Activated T-helper 17 cell treated with anti-CD3 and anti-CD28 coated beads, Interleukin-2, amount 50 U/mL, for 72 hours (primary cell): ENCODE data around the gene CDCA3. TPM values are rescaled to one million over a fixed set of nuclear protein-coding genes. Genes with fewer than 3 reads are reported as not detected.
"Not testable (repeated sequence)": the region's sequence is repeated elsewhere in the genome, so short reads cannot be mapped to it uniquely, and the experiment has no call there.

Source experiments
- ATAC-seq: fragments of 150-1000 bp; cut with Tn5 transposase; replicated peaks from 2 replicates; pipeline ENCODE4 v1.10.0; 2021; ENCODE audit warnings: mild to moderate bottlenecking, moderate library complexity
- H3K27ac Mint-ChIP-seq: one replicate; pipeline ENCODE4 v1.8.0; 2022; ENCODE audit warnings: mixed read lengths
- H3K27me3 Mint-ChIP-seq: one replicate; pipeline ENCODE4 v1.8.0; 2022; ENCODE audit warnings: mixed read lengths
- H3K36me3 Mint-ChIP-seq: one replicate; pipeline ENCODE4 v1.8.0; 2022; ENCODE audit warnings: low read depth, mild to moderate bottlenecking, mixed read lengths
- H3K4me1 Mint-ChIP-seq: one replicate; pipeline ENCODE4 v1.8.0; 2022; ENCODE audit warnings: mixed read lengths
- H3K4me3 Mint-ChIP-seq: one replicate; pipeline ENCODE4 v1.8.0; 2022; ENCODE audit warnings: mild to moderate bottlenecking, mixed read lengths
- H3K9me3 Mint-ChIP-seq: one replicate; pipeline ENCODE4 v1.8.0; 2022; ENCODE audit warnings: mixed read lengths
- total RNA-seq, 2 donors: library from RNA; stranded (reverse); gene quantifications; one replicate each; pipeline ENCODE4 v1.2.3, GENCODE V29; 2022

CDCA3 gene
- 100 to 1,000 TPM in 1 of 2 donors, 10 to 100 TPM in 1; 86.9 to 104 TPM for total RNA-seq

DNA sequence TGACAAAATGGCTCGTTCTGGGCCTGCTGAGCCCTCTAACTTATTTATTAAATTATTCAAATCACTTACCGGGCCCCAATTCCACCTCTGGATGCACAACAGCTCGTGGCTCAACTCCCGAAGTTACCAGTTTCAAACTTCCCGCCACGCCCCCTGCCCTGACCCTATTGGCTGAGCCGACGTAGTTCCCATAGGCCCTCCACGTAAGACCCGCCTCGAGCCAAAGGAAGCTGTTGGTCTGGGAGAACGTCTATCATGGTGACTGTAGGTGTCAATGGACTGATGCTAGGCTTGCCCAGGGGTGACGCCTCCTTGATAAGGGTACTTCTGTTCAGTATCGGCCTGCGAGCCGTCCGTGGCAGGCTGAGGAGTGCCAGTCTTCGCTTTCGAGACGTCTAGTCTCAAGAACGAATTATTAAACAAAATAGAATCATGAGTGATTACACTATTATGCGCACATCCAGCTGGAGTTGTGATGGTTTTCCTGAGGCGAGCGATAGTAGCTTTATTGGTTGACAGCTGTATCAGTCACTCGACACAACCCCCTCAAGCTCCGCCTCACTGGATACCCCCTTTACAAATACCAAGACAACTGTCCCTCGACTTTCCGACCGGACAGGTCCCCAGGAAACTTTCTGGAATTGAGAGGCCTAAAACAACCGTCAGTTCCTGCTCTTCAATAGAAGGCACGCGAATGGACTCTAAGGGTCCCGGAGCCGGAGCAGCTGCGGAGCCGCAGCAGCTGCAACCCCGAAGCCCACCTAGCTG, at the start of gene CDCA3:
Gene CDCA3 (minus strand): TSS at position 134 of the 768 bp plus-strand sequence. CDS start 334 bp downstream, outside the sequence.
- Mint-ChIP-seq H3K27ac (peak within 1 kb of the TSS; percentile 91), H3K4me1 (peaks cover 20% of the 10 kb centered on the region), H3K4me3 (peak within 1 kb of the TSS; percentile 86), H3K27me3 (no peaks in the 10 kb centered on the region), H3K36me3 (peaks cover 52% of the 10 kb centered on the region), H3K9me3 (no peaks in the 10 kb centered on the region)
- ATAC-seq = peak; percentile 67

DNA sequence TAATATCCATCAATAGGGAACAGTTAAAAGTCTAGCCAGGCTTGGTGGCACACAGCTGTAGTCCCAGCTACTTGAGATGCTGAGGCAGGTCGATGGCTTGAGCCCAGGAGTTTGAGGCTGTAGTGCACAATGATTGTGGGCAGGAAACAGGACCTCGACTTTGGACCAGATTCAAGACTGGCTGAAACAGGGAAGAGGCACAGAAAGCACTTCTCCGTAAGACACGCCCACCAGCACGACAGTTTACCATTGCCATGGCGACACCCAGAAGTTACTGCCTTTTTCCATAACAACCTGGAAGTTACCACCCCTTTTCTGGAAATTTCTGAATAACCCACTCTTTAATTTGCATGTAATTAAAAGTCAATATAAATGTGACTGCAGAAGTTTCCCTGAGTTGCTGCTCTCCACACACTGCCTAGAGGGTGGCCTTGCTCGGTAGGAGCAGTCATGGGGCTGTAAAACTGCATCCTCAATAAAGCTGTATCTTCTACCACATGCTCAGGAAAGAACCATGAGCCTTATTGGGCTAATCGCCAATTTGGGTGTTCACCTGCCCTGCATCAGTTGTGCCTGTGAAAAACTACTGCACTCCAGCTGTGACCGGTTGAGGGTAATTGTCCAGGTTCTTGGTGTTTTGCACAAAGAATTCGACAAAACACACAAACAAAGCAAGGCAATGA, 48.9 kb upstream of the CDCA3 start:
- H3K27me3 Mint-ChIP-seq = no peaks in the 10 kb centered on the region
- H3K27ac Mint-ChIP-seq = no peak overlapping the region
- no peak for ATAC-seq
- peaks cover 4% of the 10 kb centered on the region for H3K4me1 Mint-ChIP-seq
- no peaks in the 10 kb centered on the region for H3K9me3 Mint-ChIP-seq
- no peak overlapping the region for H3K4me3 Mint-ChIP-seq
- H3K36me3 Mint-ChIP-seq = no peaks in the 10 kb centered on the region

DNA sequence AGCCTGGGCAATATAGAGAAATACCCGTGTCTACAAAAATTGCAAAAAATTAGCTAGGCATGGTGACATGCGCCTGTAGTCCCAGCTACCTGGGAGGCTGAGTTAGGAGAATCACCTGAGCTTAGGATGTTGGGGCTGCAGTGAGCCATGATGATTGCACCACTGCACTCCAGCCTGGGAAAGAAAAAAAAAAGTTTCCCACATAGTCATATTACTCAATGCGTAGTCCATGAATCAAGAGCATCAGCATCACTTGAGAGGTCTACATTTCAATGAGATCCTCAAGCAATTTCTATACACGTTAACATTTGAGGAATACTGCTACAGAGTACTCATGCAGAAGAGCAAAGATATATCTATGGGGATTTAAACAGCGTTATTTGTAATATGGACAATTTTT, 48.3 kb upstream of the CDCA3 start:
- no peak for ATAC-seq
- Mint-ChIP-seq H3K4me3 (no peak overlapping the region), H3K27ac (no peak overlapping the region), H3K36me3 (no peaks in the 10 kb centered on the region), H3K27me3 (no peaks in the 10 kb centered on the region), H3K9me3 (no peaks in the 10 kb centered on the region), H3K4me1 (peaks cover 4% of the 10 kb centered on the region)

DNA sequence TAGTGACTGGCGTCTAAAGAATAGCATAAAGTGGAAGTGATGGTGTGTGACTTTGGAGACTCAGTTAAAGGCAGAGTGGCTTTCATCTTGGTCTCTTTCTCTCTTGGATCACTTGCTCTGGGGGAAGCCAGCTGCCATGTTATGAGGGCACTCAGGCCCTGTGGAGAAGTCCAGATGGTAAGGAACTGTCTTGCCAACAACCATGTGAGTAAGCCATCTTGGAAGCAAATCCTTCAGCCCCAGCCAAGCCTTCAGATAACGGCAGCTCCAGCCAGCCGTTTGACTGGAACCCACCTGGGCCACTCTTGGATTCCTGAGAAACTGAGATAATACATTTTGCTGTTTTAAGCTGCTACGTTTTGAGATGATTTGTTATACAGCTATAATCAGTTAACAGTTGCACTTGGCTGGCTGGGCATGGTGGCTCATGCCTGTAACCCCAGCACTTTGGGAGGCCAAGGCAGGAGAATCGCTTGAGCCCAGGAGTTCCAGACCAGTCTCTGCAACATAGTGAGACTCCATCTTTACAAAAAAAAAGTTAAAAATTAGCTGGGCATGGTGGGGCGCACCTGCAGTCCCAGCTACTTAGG, 45.9 kb upstream of the CDCA3 start:
- Mint-ChIP-seq H3K9me3 (no peaks in the 10 kb centered on the region), H3K27me3 (no peaks in the 10 kb centered on the region), H3K4me1 (no peaks in the 10 kb centered on the region), H3K27ac (no peak overlapping the region), H3K36me3 (no peaks in the 10 kb centered on the region), H3K4me3 (no peak overlapping the region)
- no peak for ATAC-seq

DNA sequence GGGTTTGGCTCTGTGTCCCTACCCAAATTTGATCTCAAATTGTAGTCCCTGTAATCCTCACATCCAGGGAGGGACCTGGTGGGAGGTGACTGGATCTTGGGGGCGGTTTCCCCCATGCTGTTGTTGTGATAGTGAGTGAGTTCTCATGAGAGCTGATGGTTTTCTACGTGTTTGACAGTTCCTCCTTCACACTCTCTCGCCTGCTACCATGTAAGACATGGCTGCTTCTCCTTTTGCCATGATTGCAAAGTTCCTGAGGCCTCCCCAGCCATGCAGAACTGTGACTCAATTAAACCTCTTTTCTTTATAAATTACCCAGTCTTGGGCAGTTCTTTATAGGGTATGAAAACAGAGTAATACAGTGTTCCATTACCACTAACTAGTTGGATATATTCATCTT, 43.2 kb upstream of the CDCA3 start:
- Mint-ChIP-seq H3K27me3 (no peaks in the 10 kb centered on the region), H3K27ac (no peak overlapping the region), H3K4me3 (no peak overlapping the region), H3K9me3 (no peaks in the 10 kb centered on the region), H3K4me1 (peaks cover 4% of the 10 kb centered on the region), H3K36me3 (no peaks in the 10 kb centered on the region)
- ATAC-seq = no peak

DNA sequence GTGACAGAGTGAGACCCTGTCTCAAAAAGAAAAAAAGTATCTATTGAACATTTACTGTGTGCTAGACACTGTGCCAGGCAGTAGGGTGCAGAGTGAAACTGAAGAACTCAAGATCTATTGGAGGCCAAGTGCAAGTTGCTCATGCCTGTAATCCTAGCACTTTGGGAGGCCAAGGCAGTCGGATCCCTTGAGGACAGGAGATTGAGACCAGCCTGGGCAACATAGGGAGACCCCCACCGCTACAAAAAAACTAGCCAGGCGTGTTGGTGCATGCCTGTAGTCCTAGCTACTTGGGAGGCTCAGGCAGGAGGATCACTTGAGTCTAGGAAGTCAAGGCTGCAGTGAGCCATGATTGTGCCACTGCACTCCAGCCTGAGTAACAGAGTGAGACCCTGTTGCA, 41.6 kb upstream of the CDCA3 start:
- peak overlapping the region; percentile 85 for H3K4me3 Mint-ChIP-seq
- not testable (repeated sequence) for H3K4me1 Mint-ChIP-seq, ATAC-seq, H3K27me3 Mint-ChIP-seq, H3K9me3 Mint-ChIP-seq, H3K27ac Mint-ChIP-seq, H3K36me3 Mint-ChIP-seq

DNA sequence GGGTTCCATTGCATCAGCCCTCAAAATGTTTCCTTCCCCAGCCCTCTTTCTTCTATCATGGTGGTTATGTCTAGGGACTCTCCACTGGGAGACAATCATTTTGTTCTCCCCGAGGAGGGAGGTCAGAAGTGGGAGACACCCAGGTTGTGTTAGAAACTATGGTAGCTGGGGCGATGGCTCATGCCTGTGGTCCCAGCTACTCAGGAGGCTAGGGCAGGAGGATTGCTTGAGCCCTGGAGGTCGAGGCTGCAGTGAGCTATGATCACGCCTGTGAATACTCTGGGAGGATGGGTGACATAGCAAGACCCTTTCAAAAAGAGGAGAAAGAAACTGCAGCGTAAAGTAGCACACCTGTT, 40.5 kb upstream of the CDCA3 start:
- no peaks in the 10 kb centered on the region for H3K27me3 Mint-ChIP-seq
- peak; percentile 11 for ATAC-seq
- no peaks in the 10 kb centered on the region for H3K9me3 Mint-ChIP-seq
- H3K4me1 Mint-ChIP-seq = peaks cover 4% of the 10 kb centered on the region
- no peaks in the 10 kb centered on the region for H3K36me3 Mint-ChIP-seq
- peak overlapping the region; percentile 90 for H3K27ac Mint-ChIP-seq
- peak overlapping the region; percentile 85 for H3K4me3 Mint-ChIP-seq

DNA sequence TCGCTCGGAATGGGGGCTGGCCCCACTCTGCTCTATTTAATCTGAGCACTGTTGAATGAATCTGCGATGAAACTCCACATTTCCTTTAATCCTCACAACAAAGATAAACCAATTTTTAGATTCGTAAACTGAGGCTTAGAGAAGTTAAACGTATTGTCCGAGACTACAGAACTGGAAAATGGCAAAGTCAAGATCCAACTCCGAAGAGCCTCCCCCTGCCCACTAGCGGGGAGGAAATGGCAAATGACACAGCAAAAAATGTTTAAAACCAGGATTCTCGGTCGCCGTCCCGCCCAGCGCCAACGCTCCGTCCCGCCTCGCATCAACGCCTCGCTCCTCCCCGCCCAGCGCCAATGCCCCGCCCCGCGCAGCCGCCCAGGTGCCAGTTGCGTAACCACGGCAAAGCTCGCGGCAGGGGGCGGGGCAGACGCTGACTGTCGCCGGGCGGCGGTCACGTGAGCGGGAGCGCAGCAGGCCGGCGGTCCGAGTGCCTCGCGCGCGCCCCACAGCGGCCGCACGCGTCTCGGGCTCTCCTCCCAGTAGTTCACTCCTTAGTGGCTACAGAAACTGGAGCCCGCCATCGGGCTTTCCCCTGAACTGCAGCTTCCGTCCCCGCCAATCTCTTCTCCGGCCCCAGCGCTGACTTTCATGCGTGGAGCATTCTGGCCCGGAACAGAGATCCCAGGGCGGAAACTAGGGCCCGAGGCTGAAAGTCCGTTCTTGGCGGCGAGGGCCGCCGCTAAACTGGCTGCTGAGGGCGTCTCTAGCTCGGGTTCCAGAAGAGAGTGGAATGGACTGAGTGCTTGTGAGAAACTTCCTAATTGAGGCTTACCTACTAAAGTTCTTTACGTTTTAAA, 39.9 kb upstream of the CDCA3 start:
- Mint-ChIP-seq H3K27me3 (no peaks in the 10 kb centered on the region), H3K4me3 (peak overlapping the region; percentile 85), H3K27ac (peak overlapping the region; percentile 90), H3K9me3 (no peaks in the 10 kb centered on the region), H3K4me1 (peaks cover 4% of the 10 kb centered on the region), H3K36me3 (no peaks in the 10 kb centered on the region)
- peak; percentile 96 for ATAC-seq

DNA sequence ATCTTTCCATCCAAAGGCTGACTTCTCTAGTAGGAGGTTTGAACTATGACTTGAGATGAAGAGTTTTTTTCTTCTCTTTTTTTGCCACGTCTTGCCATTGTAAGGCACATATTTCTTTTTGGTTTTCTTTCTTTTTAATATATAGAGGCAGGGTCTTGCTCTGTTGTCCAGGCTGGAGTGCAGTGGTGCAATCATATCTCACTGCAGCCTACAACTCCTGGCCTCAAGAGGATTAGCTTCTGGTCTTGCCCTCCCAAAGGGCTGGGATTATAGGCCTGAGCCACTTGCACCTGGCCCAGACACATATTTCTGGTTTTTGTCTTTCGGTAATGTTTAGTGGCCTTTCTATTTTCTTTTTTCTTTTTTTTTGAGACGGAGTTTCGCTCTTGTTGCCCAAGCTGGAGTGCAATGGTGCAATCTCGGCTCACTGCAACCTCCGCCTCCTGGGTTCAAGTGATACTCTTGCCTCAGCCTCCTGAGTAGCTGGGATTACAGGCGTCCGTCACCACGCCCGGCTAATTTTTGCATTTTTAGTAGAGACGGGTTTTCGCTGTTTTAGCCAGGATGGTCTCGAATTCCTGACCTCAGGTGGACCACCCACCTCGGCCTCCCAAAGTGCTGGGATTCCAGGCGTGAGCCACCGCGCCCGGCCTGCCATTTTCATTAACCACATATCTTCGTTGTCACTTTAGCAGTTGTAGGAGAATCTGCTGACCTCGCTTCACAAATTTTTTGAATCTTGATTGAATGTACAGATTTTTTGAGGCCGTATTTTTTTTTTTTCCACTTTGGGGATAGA, 38.9 kb upstream of the CDCA3 start:
- not testable (repeated sequence) for H3K36me3 Mint-ChIP-seq, H3K4me1 Mint-ChIP-seq, H3K9me3 Mint-ChIP-seq, ATAC-seq, H3K27me3 Mint-ChIP-seq
- Mint-ChIP-seq H3K27ac (peak overlapping the region; percentile 90), H3K4me3 (peak overlapping the region; percentile 85)

DNA sequence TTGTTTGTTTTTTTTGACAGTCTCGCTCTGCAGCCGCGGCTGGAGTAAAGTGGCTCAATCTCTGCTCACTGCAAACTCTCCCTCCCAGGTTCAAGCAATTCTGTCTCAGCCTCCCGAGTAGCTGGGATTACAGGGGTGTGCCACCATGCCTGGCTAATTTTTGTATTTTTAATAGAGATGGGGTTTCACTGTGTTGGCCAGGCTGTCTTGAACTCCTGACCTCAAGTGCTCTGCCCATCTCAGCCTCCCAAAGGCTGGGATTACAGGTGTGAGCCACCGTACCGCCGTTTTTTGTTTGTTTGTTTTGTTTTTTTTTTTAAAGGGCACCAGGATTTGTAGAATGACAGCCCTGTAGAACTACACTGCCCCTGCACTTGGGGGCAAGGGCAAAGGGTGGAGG, 37.7 kb upstream of the CDCA3 start:
- not testable (repeated sequence) for ATAC-seq, H3K9me3 Mint-ChIP-seq, H3K4me1 Mint-ChIP-seq, H3K27ac Mint-ChIP-seq, H3K27me3 Mint-ChIP-seq, H3K4me3 Mint-ChIP-seq
- H3K36me3 Mint-ChIP-seq = peaks cover 19% of the 10 kb centered on the region

DNA sequence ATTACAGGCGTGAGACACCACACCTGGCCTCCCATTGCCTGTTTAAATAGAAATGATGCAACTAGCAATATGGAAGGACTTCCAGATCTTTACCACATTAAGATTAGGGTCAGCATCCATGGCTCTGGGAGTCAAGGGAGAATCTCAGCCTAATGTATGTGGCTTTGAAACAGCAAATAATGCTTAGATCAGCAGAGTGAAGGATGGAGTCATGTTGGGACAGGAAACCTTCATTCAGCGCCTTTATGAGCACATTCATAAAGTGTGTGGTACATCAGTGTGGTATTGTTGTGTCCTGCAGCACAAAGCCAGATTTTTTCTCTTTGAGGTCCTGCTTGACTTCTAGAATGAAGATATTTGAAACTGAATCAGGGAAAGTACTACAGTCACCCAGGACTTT, 37.3 kb upstream of the CDCA3 start:
- ATAC-seq = no peak
- Mint-ChIP-seq H3K4me3 (no peak overlapping the region), H3K27ac (no peak overlapping the region), H3K27me3 (no peaks in the 10 kb centered on the region), H3K4me1 (peaks cover 4% of the 10 kb centered on the region), H3K9me3 (no peaks in the 10 kb centered on the region), H3K36me3 (peaks cover 23% of the 10 kb centered on the region)

DNA sequence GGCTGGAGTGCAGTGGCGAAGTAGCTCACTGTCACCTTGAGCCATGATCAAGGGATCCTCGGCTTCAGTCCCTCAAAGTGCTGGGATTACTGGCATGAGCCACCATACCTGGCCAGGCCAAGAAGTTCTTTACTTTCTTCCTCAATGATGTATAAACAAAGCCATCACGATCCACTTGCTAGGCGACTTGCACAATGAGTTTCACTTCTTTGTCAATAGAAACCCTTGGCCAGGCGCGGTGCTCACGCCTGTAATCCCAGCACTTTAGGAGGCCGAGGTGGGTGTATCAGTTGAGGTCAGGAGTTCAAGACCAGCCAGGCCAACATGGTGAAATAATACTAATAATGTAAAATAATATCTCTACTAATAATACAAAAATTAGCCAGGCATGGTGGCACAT, 36.4 kb upstream of the CDCA3 start:
- no peaks in the 10 kb centered on the region for H3K9me3 Mint-ChIP-seq
- peaks cover 4% of the 10 kb centered on the region for H3K4me1 Mint-ChIP-seq
- peaks cover 32% of the 10 kb centered on the region for H3K36me3 Mint-ChIP-seq
- H3K4me3 Mint-ChIP-seq = no peak overlapping the region
- no peaks in the 10 kb centered on the region for H3K27me3 Mint-ChIP-seq
- ATAC-seq = no peak
- H3K27ac Mint-ChIP-seq = no peak overlapping the region

DNA sequence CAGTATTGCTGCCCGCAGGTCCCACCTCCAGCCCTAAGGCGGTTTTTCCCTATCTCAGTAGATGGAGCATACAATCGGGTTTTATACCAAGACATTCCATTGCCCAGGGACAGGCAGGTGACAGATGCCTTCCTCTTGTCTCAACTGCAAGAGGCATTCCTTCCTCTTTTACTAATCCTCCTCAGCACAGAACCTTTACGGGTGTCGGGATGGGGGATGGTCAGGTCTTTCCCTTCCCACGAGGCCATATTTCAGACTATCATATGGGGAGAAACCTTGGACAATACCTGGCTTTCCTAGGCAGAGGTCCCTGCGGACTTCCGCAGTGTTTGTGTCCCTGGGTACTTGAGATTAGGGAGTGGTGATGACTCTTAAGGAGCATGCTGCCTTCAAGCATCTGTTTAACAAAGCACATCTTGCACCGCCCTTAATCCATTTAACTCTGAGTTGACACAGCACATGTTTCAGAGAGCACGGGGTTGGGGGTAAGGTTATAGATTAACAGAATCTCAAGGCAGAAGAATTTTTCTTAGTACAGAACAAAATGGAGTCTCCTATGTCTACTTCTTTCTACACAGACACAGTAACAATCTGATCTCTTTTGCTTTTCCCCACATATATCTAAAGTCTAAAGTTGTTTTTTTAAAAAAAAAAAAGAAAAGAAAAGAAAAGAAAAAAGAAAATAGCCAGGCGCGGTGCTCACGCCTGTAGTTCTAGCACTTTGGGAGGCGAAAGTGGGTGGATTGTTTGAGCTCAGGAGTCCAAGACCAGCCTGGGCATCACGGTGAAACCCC, 35.3 kb upstream of the CDCA3 start:
- not testable (repeated sequence) for ATAC-seq, H3K9me3 Mint-ChIP-seq, H3K27ac Mint-ChIP-seq, H3K4me1 Mint-ChIP-seq, H3K4me3 Mint-ChIP-seq, H3K27me3 Mint-ChIP-seq
- H3K36me3 Mint-ChIP-seq = peaks cover 39% of the 10 kb centered on the region
